NCI-H446 treated with DMSO at 0.1 percent for 48 hours (cell line): ENCODE data around the gene C5AR1.
"Not testable (repeated sequence)": the region's sequence is repeated elsewhere in the genome, so short reads cannot be mapped to it uniquely, and the experiment has no call there.

Experiments used
- DNase-seq: peaks from one replicate; lab custom pipeline; 2025; lab: John Stamatoyannopoulos, UW

The C5AR1 gene

GRCh38 chr19:47365455-47365854 lies 55.8 kb downstream of the C5AR1 start:
- not testable (repeated sequence) for DNase-seq

GRCh38 chr19:47370045-47370611 lies 60.5 kb downstream of the C5AR1 start:
- DNase-seq, result no peak

- DNase-seq, result no peak
These were observed 61.6 kb downstream of the C5AR1 start for GRCh38 chr19:47371261-47371660.
